ENCODE results near the gene MAPK8.

Gene MAPK8

GRCh38 chr10:48451969-48452878 is 145.7 kb downstream of the MAPK8 start:
- DNase-seq, result no peak

DNA sequence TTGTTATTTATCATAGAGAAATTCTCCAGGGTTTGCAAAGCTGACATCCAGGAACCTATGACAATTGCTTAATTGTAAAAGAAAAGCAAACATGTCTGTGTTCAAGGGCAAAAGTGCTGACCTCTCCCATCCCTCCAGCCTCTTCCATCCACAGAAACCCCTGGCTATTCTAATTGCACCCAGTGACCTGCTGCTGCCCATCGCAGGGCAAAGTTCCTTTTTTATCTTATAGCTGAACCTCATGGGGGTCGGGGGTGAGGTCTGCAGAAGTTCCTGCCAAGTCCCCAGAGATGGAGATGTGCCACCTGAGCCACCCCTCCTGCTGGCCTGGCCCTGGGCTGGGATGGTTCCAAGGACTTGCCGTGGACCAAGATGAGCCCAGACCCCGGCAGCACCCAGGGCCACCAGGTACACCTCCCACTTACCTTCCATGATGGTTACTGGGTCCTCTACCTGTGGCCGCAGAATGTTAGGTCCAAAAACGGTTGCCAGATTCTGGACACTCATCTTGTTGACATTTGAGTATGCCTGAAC is 146.5 kb downstream of the MAPK8 start:
- no peak for DNase-seq

- no peak for DNase-seq
These were observed 147.2 kb downstream of the MAPK8 start for GRCh38 chr10:48453451-48454301.

DNA sequence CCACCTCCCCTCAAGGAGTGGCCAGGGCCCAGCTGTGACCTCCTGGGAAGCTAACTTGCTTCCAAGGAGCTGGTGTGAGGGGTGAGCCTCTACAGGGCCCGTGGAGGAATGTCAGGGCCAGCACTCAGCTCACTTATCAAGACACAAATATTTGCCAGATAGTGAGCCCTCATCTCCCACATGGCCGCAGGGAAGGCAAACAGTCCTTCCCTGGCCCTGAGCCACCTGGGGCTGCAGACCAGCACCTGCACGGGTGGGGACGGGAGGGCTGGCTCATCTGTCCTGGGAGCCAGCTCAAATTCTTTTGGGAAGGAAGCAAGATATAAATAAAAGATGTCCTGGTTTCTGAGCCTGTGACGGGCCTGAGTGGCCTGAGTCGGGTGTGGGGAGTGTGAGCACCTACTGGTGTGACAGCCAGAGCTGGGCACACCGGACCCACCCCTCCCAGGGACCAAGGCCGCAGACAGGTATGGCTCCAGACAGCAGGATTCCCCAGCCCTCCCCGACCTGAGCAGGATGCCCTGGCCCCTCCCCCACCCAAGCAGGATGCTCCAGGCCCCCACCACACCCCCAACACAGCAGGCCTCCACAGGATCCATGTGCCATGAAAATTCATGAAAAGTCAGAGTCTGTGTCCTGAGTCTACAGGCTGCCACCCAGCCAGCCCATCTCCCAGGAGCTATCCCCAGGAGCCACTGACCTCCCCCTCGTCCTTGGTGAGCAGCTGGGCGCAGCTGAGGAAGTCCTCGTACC is 148.0 kb downstream of the MAPK8 start:
- DNase-seq, result no peak

GRCh38 chr10:48455055-48455391 is 148.5 kb downstream of the MAPK8 start:
- DNase-seq, result no peak

- no peak for DNase-seq
These were observed 149.1 kb downstream of the MAPK8 start for GRCh38 chr10:48455392-48456151.

DNA sequence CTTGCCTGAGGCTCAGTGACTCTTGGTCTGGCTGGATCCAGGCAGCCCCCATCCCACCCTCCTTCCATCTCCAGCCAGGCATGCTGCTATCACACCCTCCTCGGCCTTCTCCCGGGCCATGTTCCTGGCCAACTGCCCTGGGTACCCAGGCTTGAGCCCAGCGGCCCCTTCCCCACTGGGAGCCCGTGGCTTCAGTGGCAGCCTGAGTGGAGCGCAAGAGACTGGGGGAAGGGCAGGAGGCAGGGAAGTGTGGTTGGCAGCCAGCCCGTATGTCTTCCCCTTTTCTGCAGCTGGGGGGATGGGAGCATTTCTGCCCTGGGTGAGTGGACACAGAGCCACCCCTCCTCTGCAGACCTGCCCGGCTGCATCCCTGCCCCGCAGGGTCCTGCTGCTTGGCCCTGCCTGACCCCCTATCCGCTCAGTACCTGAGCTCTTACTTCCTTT is 149.9 kb downstream of the MAPK8 start:
- DNase-seq, result no peak

DNA sequence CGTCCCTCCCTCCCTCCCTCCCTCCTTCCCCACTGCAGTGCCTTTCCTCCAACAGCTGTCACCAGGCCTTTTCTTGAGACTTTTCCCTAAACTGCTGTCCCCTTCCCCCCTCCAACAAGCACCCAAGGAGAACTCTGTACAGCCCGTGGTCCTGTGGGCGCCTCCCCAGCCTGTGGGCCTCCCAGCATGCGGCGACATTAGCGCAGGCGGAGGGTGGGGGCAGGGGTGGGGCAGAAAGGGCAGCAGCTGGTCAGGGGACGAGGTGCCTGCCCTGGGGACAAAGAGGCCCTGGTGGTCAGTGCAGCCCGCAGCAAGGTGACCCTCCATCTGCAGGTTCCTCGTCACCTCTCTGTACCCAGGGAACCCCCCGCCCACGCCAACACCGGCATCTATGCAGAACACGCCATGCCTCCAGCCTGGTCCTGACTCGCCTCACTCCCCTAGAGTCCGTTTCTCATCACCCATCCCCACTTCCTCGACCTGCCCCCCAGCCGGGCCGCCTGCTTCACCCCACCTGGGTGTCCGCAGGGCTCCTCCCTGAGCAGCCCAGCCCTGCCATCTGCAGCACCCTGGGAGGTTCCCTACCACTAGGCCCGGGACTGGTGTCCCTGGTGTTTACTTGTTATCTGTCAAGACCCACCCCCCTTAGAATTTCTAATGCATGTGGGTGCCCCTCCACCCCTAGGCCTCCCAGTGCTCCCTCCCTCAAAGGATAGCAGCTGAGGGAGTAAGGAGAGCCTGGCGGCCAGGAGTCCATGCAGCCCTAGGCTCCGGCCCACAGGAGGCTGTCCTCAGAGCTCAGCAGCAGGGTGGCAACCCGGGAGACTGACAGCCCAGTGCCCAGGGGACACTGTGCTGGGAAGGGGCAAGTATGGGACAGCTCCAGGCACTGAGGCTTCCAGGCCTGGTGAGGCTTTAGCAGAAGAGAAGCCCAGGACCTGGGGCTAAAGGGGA is 150.6 kb downstream of the MAPK8 start:
- DNase-seq, result no peak

- DNase-seq, result no peak
These were observed 151.6 kb downstream of the MAPK8 start for GRCh38 chr10:48457949-48458661.

DNA sequence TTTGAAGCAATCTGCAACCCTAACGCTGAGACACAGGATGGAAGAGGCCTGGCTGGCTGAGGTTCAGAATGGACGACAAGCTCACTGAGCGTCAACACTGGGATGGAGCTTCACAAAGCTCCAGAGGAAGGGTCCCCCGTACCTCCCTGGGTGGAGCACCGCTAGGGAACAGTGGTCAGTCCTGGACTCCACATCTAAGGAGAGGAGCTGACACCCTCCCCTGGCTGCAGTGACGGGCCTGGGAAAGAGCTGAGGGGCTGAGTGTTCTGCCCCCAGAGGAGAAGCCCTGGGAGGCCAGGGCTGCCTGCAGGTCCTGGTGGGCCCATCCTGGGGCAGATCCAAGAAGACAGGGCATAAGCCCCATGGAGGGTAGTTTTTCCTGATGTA is 152.2 kb downstream of the MAPK8 start:
- no peak for DNase-seq

GRCh38 chr10:48459270-48460150 is 153.0 kb downstream of the MAPK8 start:
- DNase-seq, result no peak

DNA sequence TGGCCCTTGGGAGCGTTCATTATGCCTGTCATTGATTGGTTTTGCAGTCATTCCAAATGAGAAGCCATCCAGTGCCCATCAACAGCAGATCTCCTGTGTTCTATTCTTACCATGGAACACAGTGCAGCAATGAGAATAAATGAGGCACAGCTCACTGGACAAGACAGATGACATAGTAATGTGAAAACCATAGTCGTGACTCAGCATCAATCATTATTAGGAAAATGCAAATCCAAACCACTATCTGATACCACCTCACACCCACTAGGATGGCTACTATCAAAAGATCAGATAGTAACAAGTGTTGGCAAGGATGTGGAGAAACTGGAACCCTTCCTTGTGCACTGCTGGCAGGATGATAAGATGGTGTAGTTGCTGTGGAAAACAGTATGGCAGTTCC is 153.7 kb downstream of the MAPK8 start:
- DNase-seq, result no peak

DNA sequence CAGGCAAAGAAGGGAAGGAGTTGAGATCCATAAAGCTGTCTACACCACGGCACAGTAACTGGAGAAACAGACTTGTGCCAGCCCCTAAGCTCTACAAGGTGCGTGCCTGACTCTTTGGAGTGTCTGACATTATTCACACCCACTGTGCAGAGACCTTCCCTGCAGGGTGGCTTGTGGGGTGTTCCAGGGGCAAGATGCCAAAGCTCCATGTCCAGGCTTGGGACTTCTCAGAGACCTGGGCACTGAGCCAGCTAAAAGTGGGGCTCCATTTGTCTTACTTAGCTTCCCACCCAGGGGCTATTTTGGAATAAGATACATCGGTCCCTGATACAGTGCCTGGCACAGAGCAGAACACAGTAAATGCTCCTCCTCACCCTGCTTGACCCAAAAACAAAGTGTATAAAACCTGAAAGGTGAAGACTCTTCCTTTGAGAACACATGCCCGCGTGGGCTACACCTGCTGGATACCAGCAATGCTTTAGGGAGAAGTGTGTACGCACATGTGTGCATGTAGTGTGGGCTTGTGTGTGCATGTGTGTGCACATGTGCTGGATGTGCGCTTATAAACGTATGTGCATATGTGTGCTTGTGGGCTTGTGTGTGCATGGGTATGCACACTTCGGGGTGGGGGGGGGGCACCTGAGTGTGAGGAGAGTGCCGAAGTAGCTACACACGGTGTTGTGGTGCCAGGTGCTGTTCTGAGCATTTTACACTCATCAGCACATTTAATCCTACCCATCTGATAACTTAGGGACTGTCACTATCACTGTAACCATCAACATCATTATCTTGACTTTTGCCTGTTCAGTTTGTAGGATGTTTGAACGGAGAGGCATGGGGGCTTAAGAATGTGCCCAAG is 155.4 kb downstream of the MAPK8 start:
- DNase-seq, result no peak

DNA sequence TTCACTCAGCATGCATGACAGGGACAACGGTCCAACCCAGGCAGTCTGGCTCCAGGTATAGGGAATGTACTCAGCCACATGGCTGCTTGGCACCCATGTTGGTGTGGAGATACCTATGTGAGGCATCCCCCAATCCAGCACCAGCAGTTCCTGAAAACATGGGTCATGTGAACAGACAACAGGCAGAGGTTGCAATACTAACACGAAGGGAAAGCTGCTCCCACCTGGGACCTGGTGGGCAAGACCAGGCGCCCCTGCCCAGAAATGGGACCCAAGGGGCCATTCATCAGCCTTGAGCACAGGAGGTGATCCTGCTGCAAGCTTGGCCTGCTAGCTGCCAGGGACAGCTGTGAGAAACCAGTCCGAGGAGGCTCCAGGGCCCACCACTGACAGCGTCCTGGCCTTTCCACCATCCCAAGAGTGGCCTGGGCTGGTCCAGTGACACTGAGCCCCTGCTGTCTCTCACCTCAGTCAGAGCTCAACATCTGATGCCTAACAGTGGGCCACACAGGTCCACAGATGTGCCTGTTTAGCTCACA is 156.1 kb downstream of the MAPK8 start:
- DNase-seq, result no peak

- no peak for DNase-seq
These were observed 157.0 kb downstream of the MAPK8 start for GRCh38 chr10:48463318-48464003.

DNA sequence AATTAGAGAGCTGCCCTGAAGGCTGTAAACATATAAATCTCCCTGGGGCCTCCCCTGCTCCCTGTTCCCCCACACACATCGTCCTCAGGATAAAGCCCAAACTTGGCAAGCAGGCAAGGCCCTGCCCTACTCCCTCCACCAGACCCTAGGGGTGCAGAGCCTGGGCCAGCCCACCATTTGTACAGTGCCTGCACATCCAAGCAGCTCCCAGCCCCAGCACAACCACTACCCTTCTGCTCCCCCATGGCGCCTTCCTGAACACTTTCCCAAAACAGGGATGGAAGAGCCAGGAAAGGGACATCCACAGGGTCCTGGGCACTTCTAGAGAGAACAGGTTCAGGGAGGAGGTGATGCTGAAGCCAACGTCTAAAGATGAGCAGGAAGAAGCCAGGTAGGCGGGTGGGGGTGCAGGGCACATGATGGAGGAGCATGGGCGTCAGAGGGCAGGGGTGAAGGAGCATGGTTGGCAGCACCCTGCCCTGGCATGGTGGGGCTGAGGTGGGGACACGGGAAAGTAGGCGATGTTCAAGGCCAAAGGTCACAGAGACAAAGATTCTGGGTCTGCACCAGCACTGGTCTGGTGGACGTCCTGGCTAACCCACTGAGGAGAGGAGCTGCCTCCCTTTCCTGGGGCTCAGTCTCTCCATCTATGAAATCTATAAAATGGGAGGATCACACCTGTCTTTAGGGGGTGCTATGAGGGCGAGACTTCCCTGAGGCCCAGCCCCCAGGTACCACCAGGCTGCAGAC is 157.8 kb downstream of the MAPK8 start:
- no peak for DNase-seq

Data from NCI-H510A treated with DMSO at 0.1 percent for 48 hours (cell line).